PC-3 (cell line): ENCODE results near the gene CHAF1A. TPM values are rescaled to one million over a fixed set of nuclear protein-coding genes. Genes with fewer than 3 reads are reported as not detected.

Experiments
- ATAC-seq: fragments of 200-7000 bp; cut with Tn5 transposase; 2 replicates; pipeline ENCODE4 v1.9.1; 2020; ENCODE audit warnings: mild to moderate bottlenecking, moderate library complexity
- BruUV-seq: library from RNA; stranded (reverse); fragments of 400-500 nt; replicated peaks from 2 replicates; lab custom pipeline; 2021; lab: Mats Ljungman, UMichigan
- CTCF ChIA-PET: fragments of 300-600 bp; sonication (Branson Sonifier 250); formaldehyde crosslinking; loops from one replicate; lab custom pipeline; 2022; ENCODE audit warnings: antibody characterized with exemption; lab: Charles Lee
- POLR2A ChIA-PET: fragments of 300-600 bp; sonication (Branson Sonifier 250); formaldehyde crosslinking; loops from one replicate; lab custom pipeline; 2022; ENCODE audit warnings: antibody characterized with exemption; ENCODE audit not compliant: unreplicated experiment; lab: Charles Lee
- DNase-seq: peaks from one replicate; pipeline ENCODE4 v3.0.0-alpha.2; 2015
- H2AFZ ChIP-seq: fragments of 300-600 bp; sonication (generic); 2 replicates; pipeline ENCODE4 v1.6.0; 2016; ENCODE audit warnings: antibody characterized with exemption, low read length
- H3F3A ChIP-seq: fragments of 300-600 bp; sonication (generic); one replicate; pipeline ENCODE4 v1.6.0; 2017; ENCODE audit warnings: antibody characterized with exemption, low read length, control low read depth, mild to moderate bottlenecking; ENCODE audit not compliant: unreplicated experiment
- H3K27ac ChIP-seq: fragments of 300-600 bp; sonication (generic); 2 replicates; pipeline ENCODE4 v1.5.1; 2016; ENCODE audit warnings: mild to moderate bottlenecking, low read length
- H3K27me3 ChIP-seq: fragments of 300-600 bp; sonication (generic); 2 replicates; pipeline ENCODE4 v1.6.1; 2016; ENCODE audit warnings: low read length, mixed read lengths
- H3K36me3 ChIP-seq: fragments of 300-600 bp; sonication (generic); 2 replicates; pipeline ENCODE4 v1.6.1; 2016; ENCODE audit warnings: low read depth, mixed run types, low read length, mixed read lengths
- H3K4me1 ChIP-seq: fragments of 300-600 bp; sonication (generic); 2 replicates; pipeline ENCODE4 v1.5.1; 2016; ENCODE audit warnings: low read length; ENCODE audit not compliant: insufficient read depth
- H3K4me2 ChIP-seq: fragments of 300-600 bp; sonication (generic); 2 replicates; pipeline ENCODE4 v1.6.0; 2016; ENCODE audit warnings: low read length
- H3K4me3 ChIP-seq: fragments of 300-600 bp; sonication (generic); 2 replicates; pipeline ENCODE4 v1.5.1; 2016; ENCODE audit warnings: mild to moderate bottlenecking, low read length, mixed read lengths
- H3K79me2 ChIP-seq: fragments of 300-600 bp; sonication (generic); 2 replicates; pipeline ENCODE4 v1.6.1; 2017; ENCODE audit warnings: low read length, mixed read lengths
- H3K9ac ChIP-seq: fragments of 300-600 bp; sonication (generic); 2 replicates; pipeline ENCODE4 v1.6.0; 2016; ENCODE audit warnings: mild to moderate bottlenecking, low read length
- H3K9me2 ChIP-seq: fragments of 300-600 bp; sonication (generic); replicated peaks from 2 replicates; pipeline ENCODE4 v1.6.1; 2016; ENCODE audit warnings: mixed run types, low read length, mixed read lengths
- H3K9me3 ChIP-seq: fragments of 300-600 bp; sonication (generic); 2 replicates; pipeline ENCODE4 v1.6.1; 2016; ENCODE audit warnings: low read length, mixed read lengths
- H4K20me1 ChIP-seq: fragments of 300-600 bp; sonication (generic); 2 replicates; pipeline ENCODE4 v1.6.1; 2016; ENCODE audit warnings: low read length, mixed read lengths
- EZH2 ChIP-seq: fragments of 300-600 bp; sonication (generic); IDR thresholded peaks from one replicate; pipeline ENCODE4 v1.6.1; 2017; ENCODE audit warnings: antibody characterized with exemption, mild to moderate bottlenecking, low read length; ENCODE audit not compliant: unreplicated experiment
- EZH2phosphoT487 ChIP-seq: fragments of 300-600 bp; sonication (generic); IDR thresholded peaks from 2 replicates; pipeline ENCODE4 v1.6.1; 2018; ENCODE audit warnings: mild to moderate bottlenecking, antibody characterized with exemption, low read length, borderline replicate concordance
- intact Hi-C: fragments of 100-400 bp; cut with micrococcal nuclease; formaldehyde crosslinking; loops from 2 replicates; pipeline ENCODE4 v1.9.0; 2023
- total RNA-seq: library from RNA; depleted of rRNA; stranded (reverse); fragments of >200 nt; gene quantifications from 2 replicates; pipeline ENCODE4 v1.2.3, GENCODE V29; 2014
- TF ChIP-seq, protein P1 (sequence below): fragments of 300-600 bp; sonication (generic); conservative IDR thresholded peaks from 2 replicates; pipeline ENCODE4 v1.5.1; 2017; ENCODE audit warnings: antibody characterized with exemption, low read depth, mild to moderate bottlenecking, low read length

The CHAF1A gene
- total RNA-seq, 1 experiment from 2014 or later, result 48.9 TPM

DNA sequence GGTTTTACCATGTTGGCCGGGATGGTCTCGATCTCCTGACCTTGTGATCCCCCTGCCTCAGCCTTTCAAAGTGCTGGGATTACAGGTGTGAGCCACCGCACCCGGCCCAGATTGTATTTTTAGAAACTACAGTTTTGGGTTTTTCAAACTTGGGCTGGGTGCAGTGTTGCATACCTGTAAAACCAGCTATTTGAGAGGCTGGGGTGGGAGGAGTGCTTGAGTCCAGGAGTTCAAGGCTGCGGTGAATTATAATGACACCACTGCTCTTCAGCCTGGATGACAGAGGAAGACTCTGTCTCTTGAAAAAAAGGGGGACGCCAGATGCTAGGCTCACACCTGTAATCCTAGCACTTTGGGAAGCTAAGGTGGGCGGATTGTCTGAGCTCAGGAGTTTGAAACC is 4.2 kb downstream of the CHAF1A start:
- Histone ChIP-seq H3K4me3 (no peak overlapping the region), H3K9ac (no peak overlapping the region), H3K9me3 (no peaks in the 10 kb centered on the region), H2AFZ (no peak overlapping the region), H3K9me2 (no peaks in the 10 kb centered on the region), H3K4me1 (peaks cover 17% of the 10 kb centered on the region), H3K27me3 (no peaks in the 10 kb centered on the region), H3K36me3 (peaks cover 3% of the 10 kb centered on the region), H3K4me2 (no peak overlapping the region), H3K27ac (no peak overlapping the region), H4K20me1 (peaks cover 8% of the 10 kb centered on the region; the same call in 1 of the 2 replicates), H3F3A (no peaks in the 10 kb centered on the region), H3K79me2 (peaks cover 54% of the 10 kb centered on the region)
- POLR2A ChIA-PET, result no interaction called here
- no TSS peak for BruUV-seq
- intact Hi-C loops, result no loop called here
- no peak for DNase-seq
- no peak for ATAC-seq
- TF ChIP-seq, protein P1, sequence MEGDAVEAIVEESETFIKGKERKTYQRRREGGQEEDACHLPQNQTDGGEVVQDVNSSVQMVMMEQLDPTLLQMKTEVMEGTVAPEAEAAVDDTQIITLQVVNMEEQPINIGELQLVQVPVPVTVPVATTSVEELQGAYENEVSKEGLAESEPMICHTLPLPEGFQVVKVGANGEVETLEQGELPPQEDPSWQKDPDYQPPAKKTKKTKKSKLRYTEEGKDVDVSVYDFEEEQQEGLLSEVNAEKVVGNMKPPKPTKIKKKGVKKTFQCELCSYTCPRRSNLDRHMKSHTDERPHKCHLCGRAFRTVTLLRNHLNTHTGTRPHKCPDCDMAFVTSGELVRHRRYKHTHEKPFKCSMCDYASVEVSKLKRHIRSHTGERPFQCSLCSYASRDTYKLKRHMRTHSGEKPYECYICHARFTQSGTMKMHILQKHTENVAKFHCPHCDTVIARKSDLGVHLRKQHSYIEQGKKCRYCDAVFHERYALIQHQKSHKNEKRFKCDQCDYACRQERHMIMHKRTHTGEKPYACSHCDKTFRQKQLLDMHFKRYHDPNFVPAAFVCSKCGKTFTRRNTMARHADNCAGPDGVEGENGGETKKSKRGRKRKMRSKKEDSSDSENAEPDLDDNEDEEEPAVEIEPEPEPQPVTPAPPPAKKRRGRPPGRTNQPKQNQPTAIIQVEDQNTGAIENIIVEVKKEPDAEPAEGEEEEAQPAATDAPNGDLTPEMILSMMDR, result no peak
- TF ChIP-seq EZH2phosphoT487, result no peak
- TF ChIP-seq EZH2, result no peak
- CTCF ChIA-PET, result no interaction called here

DNA sequence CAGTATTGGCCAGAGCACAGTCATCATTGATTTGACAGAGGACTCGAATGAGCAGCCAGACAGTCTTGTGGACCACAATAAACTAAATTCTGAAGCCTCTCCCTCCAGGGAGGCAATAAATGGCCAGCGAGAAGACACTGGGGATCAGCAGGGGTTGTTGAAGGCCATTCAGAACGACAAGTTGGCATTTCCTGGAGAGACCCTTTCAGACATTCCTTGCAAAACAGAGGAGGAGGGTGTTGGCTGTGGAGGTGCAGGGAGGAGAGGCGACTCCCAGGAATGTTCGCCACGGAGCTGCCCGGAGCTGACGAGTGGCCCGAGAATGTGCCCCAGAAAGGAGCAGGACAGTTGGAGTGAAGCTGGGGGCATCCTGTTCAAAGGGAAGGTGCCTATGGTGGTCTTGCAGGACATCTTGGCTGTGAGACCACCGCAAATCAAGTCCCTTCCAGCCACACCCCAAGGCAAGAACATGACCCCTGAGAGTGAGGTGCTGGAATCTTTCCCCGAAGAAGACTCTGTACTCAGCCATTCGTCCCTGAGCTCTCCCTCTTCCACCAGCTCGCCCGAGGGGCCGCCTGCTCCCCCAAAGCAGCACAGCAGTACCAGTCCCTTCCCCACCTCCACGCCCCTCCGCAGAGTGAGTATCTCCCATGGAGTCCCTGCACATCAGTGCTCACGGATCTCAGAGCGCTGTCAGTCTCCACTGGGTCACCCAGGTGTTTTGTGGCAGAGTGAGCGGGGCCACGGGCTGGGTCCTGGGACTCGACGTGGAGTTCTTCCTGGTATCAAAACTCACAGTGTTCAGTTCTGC is 6.9 kb downstream of the CHAF1A start:
- Histone ChIP-seq H3K9me2 (no peaks in the 10 kb centered on the region), H3K4me3 (no peak overlapping the region), H2AFZ (no peak overlapping the region), H3K27ac (no peak overlapping the region), H3K4me2 (no peak overlapping the region), H3K27me3 (no peaks in the 10 kb centered on the region), H3K9ac (no peak overlapping the region), H3K9me3 (no peaks in the 10 kb centered on the region), H3K4me1 (peaks cover 9% of the 10 kb centered on the region; the same call in 1 of the 2 replicates), H3K36me3 (peaks cover 13% of the 10 kb centered on the region), H3F3A (no peaks in the 10 kb centered on the region), H4K20me1 (no peaks in the 10 kb centered on the region), H3K79me2 (peaks cover 61% of the 10 kb centered on the region)
- POLR2A ChIA-PET, result no interaction called here
- ATAC-seq, result no peak
- intact Hi-C loops, result no loop called here
- CTCF ChIA-PET, result no interaction called here
- TSS peak; percentile 26 for BruUV-seq
- TF ChIP-seq EZH2 (no peak), EZH2phosphoT487 (no peak)
- TF ChIP-seq, protein P1, result no peak
- no peak for DNase-seq

DNA sequence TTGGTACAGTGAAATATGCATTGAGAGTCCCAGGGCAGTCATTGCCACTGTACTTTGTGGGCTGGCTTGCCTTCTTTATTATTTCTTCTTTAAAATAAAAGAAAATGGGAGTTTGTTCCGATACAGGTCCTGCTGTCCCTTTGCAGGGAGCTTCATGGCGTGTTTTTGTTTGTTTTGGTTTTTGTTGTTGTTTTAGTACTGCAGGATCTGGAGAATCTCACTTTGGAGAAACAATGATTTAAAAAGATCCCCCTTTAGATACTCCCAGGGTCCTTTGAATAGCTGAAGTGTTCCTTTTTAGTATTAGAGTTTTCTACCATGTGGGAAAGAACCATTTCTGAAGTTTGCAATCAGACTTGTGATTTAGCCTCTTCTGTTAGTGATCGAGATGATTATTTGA is 11.1 kb downstream of the CHAF1A start:
- DNase-seq (no peak), ATAC-seq (no peak)
- Histone ChIP-seq H3K27me3 (no peaks in the 10 kb centered on the region), H2AFZ (no peak overlapping the region), H3K9me2 (no peaks in the 10 kb centered on the region), H4K20me1 (0 out of 2 replicates have a peak, but pooled peaks cover 10% of the 10 kb centered on the region), H3K9me3 (no peaks in the 10 kb centered on the region), H3K4me3 (no peak overlapping the region), H3F3A (no peaks in the 10 kb centered on the region), H3K27ac (no peak overlapping the region), H3K36me3 (peaks cover 15% of the 10 kb centered on the region), H3K4me1 (peaks cover 5% of the 10 kb centered on the region; the same call in 1 of the 2 replicates), H3K4me2 (no peak overlapping the region), H3K79me2 (peaks cover 49% of the 10 kb centered on the region), H3K9ac (no peak overlapping the region)
- intact Hi-C loops, result no loop called here
- POLR2A ChIA-PET, result no interaction called here
- CTCF ChIA-PET, result no interaction called here
- BruUV-seq, result no TSS peak
- TF ChIP-seq EZH2 (no peak), EZH2phosphoT487 (no peak)
- TF ChIP-seq, protein P1, result no peak
